Spinal cord (tissue), 10 donors: Measurements from ENCODE around the gene SCN4A. TPM values are rescaled to one million over a fixed set of nuclear protein-coding genes. Genes with fewer than 3 reads are reported as not detected.
"Not testable (repeated sequence)": the region's sequence is repeated elsewhere in the genome, so short reads cannot be mapped to it uniquely, and the experiment has no call there.

Experiments used
- DNase-seq, 6 donors: peaks; one replicate each; pipeline versions ENCODE4 v3.0.0 to v3.0.0-alpha.2; 2013 to 2015; ENCODE audit warnings: low spot score in 6 of 6, low read depth in 4 of 6
- H3K27ac ChIP-seq: one replicate; pipeline ENCODE4 v1.5.1; 2013; ENCODE audit warnings: low read depth, low read length, control low read depth
- H3K27me3 ChIP-seq: one replicate; pipeline ENCODE4 v1.6.1; 2013; ENCODE audit warnings: low read length; ENCODE audit not compliant: control insufficient read depth, insufficient read depth
- H3K36me3 ChIP-seq: one replicate; pipeline ENCODE4 v1.6.1; 2013; ENCODE audit warnings: low read length; ENCODE audit not compliant: control insufficient read depth, insufficient read depth
- H3K4me1 ChIP-seq: one replicate; pipeline ENCODE4 v1.6.1; 2013; ENCODE audit warnings: low read length; ENCODE audit not compliant: control insufficient read depth, insufficient read depth
- H3K4me3 ChIP-seq: one replicate; pipeline ENCODE4 v1.5.1; 2013; ENCODE audit warnings: low read depth, low read length, control low read depth
- H3K9me3 ChIP-seq: one replicate; pipeline ENCODE4 v1.6.1; 2013; ENCODE audit warnings: low read length; ENCODE audit not compliant: control insufficient read depth, insufficient read depth
- WGBS: methylation state at CpG from one replicate; pipeline ENCODE4 v1.1.5; 2013; ENCODE audit warnings: missing lambda C conversion rate; ENCODE audit not compliant: insufficient coverage; 5-methylcytosine and 5-hydroxymethylcytosine counted together
- polyA plus RNA-seq, 2 donors: library from polyadenylated mRNA; unstranded; fragments of 120-200 nt; gene quantifications; one replicate each; pipeline ENCODE4 v1.2.1, GENCODE V29; 2013; ENCODE audit not compliant: insufficient read length in 2 of 2
- total RNA-seq, 2 donors: library from RNA; depleted of rRNA in 1 of 2; stranded (reverse); fragments of 120-200 nt in 1 of 2; fragments of >200 nt in 1 of 2; gene quantifications; one replicate each; pipeline versions ENCODE4 v1.2.3 to v1.2.4, GENCODE V29; 2013 to 2014
- donor health status: healthy.

SCN4A gene
- total and polyA plus RNA-seq, 4 donors = 0.14 to 0.28 (median 0.18) TPM

GRCh38 chr17:64008346-64008745, 35.6 kb upstream of the SCN4A start:
- Histone ChIP-seq H3K4me3 (no peak overlapping the region), H3K36me3 (no peaks in the 10 kb centered on the region), H3K4me1 (peaks cover 29% of the 10 kb centered on the region), H3K9me3 (no peaks in the 10 kb centered on the region), H3K27me3 (no peaks in the 10 kb centered on the region), H3K27ac (no peak overlapping the region)
- WGBS = 92% methylated on average over 5 of the region's 5 CpGs
- DNase-seq = no peak

DNA sequence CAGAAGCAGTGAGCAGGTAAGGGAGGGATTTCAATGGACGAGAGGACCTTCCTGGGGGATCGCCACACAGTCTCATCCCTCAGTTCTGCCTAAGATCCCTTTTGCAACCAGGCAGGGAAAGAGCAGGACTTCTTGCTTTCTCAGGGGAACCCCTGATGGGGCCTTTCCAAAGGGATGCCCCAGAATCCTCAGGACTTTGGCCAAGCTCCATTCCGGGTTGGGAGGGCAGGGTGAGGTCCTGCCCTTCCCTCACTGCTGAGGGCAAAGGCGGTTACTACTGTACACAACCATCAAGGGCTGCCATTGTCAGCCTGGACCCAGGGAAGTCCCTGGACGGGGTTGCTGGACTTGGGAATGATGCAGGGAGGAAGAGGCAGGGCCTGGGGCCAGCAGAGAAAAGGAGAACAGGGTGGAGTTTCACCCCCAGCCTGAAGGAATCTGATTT, 35.1 kb upstream of the SCN4A start:
- peaks cover 29% of the 10 kb centered on the region for H3K4me1 ChIP-seq
- no peak for DNase-seq
- H3K27ac ChIP-seq = no peak overlapping the region
- no peaks in the 10 kb centered on the region for H3K36me3 ChIP-seq
- 65% methylated on average over 4 of the region's 5 CpGs for WGBS
- H3K9me3 ChIP-seq = no peaks in the 10 kb centered on the region
- no peaks in the 10 kb centered on the region for H3K27me3 ChIP-seq
- H3K4me3 ChIP-seq = no peak overlapping the region

- DNase-seq, H3K4me3 ChIP-seq, H3K9me3 ChIP-seq, H3K27ac ChIP-seq, H3K36me3 ChIP-seq, H3K27me3 ChIP-seq: not testable (repeated sequence)
- WGBS = 85% methylated on average over 2 of the region's 5 CpGs
- peaks cover 29% of the 10 kb centered on the region for H3K4me1 ChIP-seq
These were observed 34.5 kb upstream of the SCN4A start for GRCh38 chr17:64007089-64007837.

GRCh38 chr17:64006361-64007088, 33.8 kb upstream of the SCN4A start:
- no peaks in the 10 kb centered on the region for H3K27me3 ChIP-seq
- DNase-seq = no peak
- 90% methylated on average over 10 of the region's 13 CpGs for WGBS
- peaks cover 29% of the 10 kb centered on the region for H3K4me1 ChIP-seq
- no peak overlapping the region for H3K4me3 ChIP-seq
- peaks cover 9% of the 10 kb centered on the region for H3K36me3 ChIP-seq
- peak overlapping the region; percentile 57 for H3K27ac ChIP-seq
- no peaks in the 10 kb centered on the region for H3K9me3 ChIP-seq

GRCh38 chr17:64005734-64006167, 33.0 kb upstream of the SCN4A start:
- H3K27me3 ChIP-seq = no peaks in the 10 kb centered on the region

GRCh38 chr17:64004903-64005733, 32.4 kb upstream of the SCN4A start:
- Histone ChIP-seq H3K4me3 (no peak overlapping the region), H3K27me3 (no peaks in the 10 kb centered on the region), H3K9me3 (no peaks in the 10 kb centered on the region), H3K27ac (no peak overlapping the region), H3K4me1 (peaks cover 30% of the 10 kb centered on the region), H3K36me3 (peaks cover 9% of the 10 kb centered on the region)
- DNase-seq = no peak
- 70% methylated on average over 19 of the region's 19 CpGs for WGBS

More at GRCh38 chr17:64005734-64006167, 33.0 kb upstream of the SCN4A start:
- WGBS = 38% methylated on average over 6 of the region's 6 CpGs
- Histone ChIP-seq H3K9me3 (no peaks in the 10 kb centered on the region), H3K27ac (no peak overlapping the region), H3K4me3 (no peak overlapping the region), H3K36me3 (peaks cover 9% of the 10 kb centered on the region), H3K4me1 (peaks cover 29% of the 10 kb centered on the region)
- peak in 2 of 6 donors; percentile 23 to 42 for DNase-seq

DNA sequence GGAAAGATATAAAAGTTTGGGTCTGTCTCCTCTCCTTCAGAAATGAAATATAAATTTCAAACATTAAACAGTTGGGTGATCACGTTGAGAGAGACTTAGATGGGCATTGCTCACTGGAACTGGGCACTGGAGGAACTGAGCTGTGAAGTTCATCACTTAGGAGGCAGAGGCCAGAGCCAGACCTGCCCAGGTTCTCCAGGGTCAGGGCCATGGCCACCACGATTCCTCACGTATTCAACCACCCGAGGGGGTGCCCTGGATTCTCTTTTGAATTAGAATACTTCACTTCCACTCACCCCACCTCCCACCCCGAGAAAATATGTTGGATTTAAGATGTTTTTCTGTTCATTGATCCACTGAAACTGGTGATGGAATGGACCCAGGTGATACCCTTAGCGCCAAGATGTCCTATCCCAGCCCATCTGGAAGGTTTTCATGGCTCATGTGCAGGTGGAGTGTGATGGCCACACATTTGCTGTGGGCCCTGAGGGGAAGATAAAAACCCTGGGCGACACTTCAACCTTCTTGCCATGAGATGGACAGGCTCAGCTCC, 31.6 kb upstream of the SCN4A start:
- 90% methylated on average over 3 of the region's 7 CpGs for WGBS
- Histone ChIP-seq H3K9me3 (no peaks in the 10 kb centered on the region), H3K4me3 (no peak overlapping the region), H3K36me3 (peaks cover 9% of the 10 kb centered on the region), H3K4me1 (peaks cover 39% of the 10 kb centered on the region), H3K27me3 (no peaks in the 10 kb centered on the region), H3K27ac (no peak overlapping the region)
- no peak for DNase-seq

DNA sequence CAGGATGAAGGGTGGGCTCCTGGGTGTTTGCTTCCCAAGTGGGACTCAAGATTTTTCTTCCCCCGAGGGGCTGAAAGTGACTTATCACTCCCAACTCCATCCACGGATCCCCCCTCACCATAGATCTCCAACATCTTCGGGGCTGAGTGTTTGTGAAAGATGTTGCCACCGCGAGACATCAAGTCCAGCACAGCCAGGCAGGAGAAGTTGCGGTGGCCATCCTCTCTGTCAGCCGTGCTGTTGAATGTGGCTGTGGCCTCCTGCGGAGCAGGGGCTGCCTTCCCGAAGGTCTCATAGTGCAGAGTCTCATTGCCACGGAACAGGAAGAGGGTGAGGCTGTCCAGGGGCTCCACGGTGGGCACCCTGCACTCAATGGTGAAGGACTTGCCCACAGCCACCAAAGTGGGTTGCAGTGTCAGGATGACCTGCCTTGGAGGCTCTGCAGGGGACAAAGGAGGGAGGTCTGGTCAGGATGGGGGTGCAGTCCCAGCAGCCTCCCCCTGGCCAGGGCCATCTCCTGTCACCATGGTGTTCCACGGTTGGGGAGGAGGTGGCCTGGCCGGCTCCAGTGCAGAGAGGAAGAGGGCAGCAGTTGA, 30.9 kb upstream of the SCN4A start:
- no peak for DNase-seq
- 91% methylated on average over 11 of the region's 13 CpGs for WGBS
- peaks cover 43% of the 10 kb centered on the region for H3K4me1 ChIP-seq
- H3K27ac ChIP-seq = no peak overlapping the region
- H3K4me3 ChIP-seq = no peak overlapping the region
- H3K36me3 ChIP-seq = peaks cover 9% of the 10 kb centered on the region
- H3K27me3 ChIP-seq = no peaks in the 10 kb centered on the region
- H3K9me3 ChIP-seq = no peaks in the 10 kb centered on the region
